Measurements from ENCODE around the gene BAK1.

DNA sequence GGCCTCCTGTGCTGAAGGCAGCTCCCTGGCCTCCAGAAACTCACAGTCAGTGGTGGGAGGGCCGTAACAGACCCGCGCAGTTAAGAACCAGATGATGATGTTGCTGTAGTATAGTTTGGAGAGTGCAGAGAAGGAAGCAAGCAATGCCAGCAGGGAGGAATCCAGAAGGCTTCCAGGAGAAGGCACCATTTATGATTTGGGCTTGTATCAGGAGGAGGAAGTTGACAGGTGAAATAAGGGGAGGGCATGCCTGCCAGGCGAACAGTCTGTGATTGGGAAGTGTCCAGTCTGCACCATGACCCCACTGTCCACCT is 13.3 kb upstream of the BAK1 start:
- TF ChIP-seq CTCF (IDR thresholded peaks at IDR 0.05) (no peak), POLR2A (IDR thresholded peaks at IDR 0.05) (no peak)
